ENCODE data around the gene SMG6.

Gene SMG6

GRCh38 chr17:2056206-2057174 is 247.1 kb downstream of the SMG6 start:
- H3K4me3 ChIP-seq (ENCODE audit: low read depth, low read length) = peak overlapping the region; percentile 70
- no peak for TF ChIP-seq CTCF (IDR thresholded peaks at IDR 0.05; ENCODE audit: low read depth, low read length)

DNA sequence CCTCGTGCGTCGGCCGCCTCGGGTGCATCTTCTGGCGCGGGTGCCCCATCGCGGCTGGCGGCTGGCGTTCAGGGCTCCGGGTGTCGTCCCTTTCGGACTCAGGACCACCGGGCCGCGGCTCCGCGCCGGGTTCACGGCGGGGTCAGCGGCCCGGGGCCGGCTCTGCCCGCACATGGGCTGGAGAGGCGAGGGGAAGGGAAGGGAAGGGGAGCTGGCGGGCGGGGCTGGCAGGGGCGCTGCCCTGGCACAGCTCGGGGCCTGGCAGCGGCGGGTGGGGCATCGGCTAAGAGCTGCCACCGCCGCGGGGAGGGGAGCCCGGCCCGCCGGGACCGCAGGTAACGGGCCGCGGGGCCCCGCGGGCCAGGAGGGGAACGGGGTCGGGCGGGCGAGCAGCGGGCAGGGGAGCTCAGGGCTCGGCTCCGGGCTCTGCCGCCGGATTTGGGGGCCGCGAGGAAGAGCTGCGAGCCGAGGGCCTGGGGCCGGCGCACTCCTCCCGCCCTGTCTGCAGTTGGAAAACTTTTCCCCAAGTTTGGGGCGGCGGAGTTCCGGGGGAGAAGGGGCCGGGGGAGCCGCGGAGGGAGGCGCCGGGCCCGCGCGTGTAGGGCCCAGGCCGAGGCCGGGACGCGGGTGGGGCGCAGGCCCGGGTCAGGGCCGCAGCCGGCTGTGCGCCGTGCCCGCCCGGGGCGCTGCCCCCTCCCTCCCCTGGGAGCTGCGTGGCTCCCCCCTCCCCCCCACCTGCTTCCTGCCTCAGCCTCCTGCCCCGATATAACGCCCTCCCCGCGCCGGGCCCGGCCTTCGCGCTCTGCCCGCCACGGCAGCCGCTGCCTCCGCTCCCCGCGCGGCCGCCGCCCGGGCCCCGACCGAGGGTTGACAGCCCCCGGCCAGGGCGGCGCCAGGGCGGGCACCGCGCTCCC is 248.0 kb downstream of the SMG6 start:
- no peak for TF ChIP-seq CTCF (IDR thresholded peaks at IDR 0.05; ENCODE audit: low read depth, low read length)
- peak overlapping the region; percentile 78 for H3K4me3 ChIP-seq (ENCODE audit: low read depth, low read length)

- peak within 1 kb of the TSS; percentile 78 for H3K4me3 ChIP-seq (ENCODE audit: low read depth, low read length)
- TF ChIP-seq CTCF (IDR thresholded peaks at IDR 0.05; ENCODE audit: low read depth, low read length) = peak; percentile 57
Observed at GRCh38 chr17:2054512-2055291, 248.9 kb downstream of the SMG6 start, which contains the start of gene HIC1. Gene HIC1, plus strand, starts transcription at chr17:2055103. Its CDS starts 1,588 bp downstream, at chr17:2056691.

- TF ChIP-seq CTCF (IDR thresholded peaks at IDR 0.05; ENCODE audit: low read depth, low read length) = no peak
- peak overlapping the region; percentile 78 for H3K4me3 ChIP-seq (ENCODE audit: low read depth, low read length)
Observed at GRCh38 chr17:2054262-2054511, 249.4 kb downstream of the SMG6 start.

DNA sequence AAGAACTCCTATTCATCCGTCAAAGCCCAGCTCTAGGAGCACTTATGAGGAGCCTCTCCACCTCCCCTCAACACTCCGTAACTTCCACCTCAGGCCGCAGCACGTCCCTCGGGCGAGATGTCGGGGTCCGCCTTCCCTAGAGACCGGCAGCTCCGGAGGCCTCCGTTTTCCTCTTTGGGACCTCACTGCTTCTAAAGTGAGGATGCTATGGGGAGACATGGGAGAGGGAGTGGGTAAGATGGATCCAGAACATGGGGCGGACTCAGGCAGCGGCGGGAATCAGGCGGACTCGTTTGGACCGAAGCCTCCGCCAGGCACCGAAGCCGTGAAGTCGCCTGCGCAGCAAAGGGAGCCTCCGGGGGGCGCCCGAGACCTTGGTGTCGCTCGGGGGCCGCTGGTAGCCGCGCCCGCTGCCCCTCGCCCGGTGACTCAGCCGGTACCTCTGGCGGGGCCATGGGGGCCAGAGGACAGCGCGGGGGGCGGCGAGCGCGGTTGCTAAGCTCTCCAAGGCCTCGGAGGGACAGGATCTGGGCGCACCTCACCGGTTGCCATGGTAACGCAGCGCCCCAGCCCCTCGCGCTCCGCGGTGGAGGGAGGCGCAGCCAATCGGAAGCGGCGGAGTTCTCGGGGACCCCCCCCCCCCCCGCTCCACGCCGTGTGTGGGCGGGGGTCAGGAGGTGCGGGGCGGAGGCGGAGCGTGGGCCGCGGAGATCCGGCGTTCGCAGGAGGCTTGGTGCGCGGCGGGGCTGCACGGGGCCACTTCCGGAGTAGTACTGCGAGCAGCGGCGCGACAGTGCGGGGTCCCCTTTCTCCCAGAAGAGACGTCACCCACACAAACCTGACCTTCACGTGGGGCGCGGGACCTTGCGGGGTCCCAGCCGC is 250.0 kb downstream of the SMG6 start:
- peak overlapping the region; percentile 78 for H3K4me3 ChIP-seq (ENCODE audit: low read depth, low read length)

More for the DNA sequence above, 250.0 kb downstream of the SMG6 start:
- peak; percentile 42 for TF ChIP-seq CTCF (IDR thresholded peaks at IDR 0.05; ENCODE audit: low read depth, low read length)

All from WI38 (cell line).